ENCODE measurements around the gene ALDH3A2.
A peak's percentile ranks its signal among the peaks of the same experiment; 100 is the strongest.
"Not testable (repeated sequence)": the region's sequence is repeated elsewhere in the genome, so short reads cannot be mapped to it uniquely, and the experiment has no call there.

Gene ALDH3A2

DNA sequence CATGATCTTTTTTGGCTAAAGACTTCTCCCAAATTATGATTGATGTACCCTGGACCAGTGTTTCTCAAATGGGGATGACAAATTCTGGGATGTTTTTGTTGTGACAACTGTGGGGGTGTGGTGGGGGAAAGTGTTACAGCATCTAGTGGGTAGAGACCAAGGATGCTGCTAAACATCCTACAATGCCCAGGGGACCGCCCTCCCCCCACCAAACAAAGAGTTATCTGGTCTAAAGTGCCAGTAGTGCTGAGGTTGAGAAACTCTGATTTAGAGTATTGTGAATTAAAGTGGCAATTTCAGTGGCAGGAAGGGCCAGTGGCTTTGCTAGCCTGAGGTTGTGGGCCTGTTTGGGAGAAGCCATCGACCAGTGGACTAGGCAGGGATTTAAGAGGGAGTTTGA lies 34.6 kb downstream of the ALDH3A2 start:
- DNase-seq: no peak

DNA sequence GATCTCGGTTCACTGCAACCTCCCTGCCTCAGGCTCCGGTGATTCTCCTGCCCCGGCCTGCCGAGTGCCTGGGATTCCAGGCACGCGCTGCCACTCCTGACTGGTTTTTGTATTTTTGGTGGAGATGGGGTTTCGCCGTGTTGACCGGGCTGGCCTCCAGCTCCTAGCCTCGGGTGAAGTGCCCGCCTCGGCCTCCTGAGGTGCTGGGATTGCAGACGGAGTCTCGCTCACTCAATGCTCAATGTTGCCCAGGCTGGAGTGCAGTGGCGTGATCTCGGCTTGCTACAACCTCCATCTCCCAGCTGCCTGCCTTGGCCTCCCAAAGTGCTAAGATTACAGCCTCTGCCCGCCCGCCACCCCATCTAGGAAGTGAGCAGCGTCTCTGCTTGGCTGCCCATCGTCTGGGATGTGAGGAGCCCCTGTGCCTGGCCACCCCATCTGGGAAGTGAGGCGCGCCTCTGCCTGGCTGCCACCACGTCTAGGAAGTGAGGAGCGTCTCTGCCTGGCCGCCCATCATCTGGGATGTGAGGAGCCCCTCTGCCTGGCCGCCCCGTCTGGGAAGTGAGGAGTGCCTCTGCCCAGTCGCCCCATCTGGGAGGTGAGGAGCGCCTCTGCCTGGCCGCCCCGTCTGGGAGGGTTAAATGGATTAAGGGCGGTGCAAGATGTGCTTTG lies 36.5 kb downstream of the ALDH3A2 start:
- DNase-seq: not testable (repeated sequence)

DNA sequence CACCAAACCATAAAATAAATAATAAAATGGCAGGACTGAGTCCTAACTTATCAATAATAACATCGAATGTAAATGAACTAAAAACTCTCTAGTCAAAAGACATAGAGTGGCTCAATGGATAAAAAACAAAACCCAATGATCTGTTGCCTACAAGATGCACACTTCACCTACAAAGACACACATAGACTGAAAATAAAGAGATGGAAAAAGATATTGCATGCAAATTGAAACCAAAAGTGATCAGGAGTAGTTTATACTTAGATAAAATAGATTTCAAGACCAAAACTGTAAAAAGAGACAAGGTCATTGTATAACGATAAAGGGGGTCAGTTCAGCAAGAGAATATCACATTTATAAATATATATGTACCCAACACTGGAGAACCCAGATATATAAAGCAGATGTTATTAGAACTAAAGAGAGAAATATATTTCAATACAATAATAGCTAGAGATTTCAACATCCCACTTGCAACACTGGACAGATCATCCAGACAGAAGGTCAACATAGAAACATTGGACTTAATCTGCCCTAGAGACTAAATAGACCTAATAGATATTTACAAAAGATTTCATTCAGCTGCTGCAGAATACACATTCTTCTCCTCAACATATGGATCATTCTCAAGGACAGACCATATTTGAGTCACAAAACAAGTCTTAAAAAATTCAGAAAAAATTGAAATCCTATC lies 38.0 kb downstream of the ALDH3A2 start:
- DNase-seq: no peak

DNA sequence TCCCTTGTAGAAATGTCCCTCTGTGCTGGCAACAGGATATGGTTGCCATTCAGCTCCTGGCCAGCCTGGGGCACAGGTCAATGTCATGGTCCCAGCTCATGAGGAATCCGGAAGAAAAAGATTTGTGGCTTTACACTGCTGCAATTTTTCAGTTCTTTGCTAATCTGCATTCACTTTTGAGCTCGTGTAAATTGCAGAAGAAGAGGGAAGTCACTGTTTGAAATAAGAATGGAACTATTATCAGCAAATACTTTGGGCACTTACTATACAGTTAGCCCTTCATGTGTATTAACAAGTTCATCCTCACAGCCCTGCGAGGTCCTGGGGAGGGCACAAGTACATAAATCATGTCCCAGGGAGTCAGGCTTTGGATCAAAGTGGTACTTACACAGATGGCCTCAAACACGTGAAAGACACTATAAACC lies 53.7 kb downstream of the ALDH3A2 start:
- DNase-seq: no peak

DNA sequence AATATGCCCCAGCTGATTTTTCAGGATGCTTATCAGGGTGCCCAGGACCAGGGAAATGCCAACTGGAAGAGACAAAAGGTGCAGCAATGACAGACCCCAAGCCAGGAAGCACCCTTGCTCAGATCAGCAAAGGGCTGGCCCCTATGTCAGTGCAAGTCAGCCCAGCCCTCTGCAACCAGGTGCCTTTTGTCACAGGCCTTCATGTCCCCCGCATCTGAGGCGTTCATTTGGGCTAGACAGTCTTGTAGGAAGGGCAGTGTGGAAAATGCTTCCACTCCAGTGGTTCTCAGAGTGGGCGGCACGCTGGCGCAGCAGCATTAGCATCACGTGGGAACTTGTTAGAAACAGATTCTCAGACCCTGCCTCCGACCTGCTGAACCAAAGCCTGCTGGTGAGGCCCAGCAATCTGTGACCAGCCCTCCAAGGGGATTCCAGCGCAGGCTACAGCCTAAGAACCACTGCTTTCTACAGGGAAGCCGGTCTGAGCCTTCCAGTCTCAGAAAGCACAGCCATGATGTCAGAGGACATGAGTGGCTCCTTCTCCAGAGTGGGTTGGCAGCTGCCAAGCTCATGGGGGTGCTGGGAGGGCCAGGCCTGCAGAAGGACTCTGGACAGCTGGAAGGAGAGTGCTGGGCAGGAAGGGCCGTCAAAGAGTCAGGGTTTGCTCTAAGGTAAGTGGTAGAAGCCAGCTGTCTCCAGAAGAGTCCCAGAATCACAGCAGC lies 54.7 kb downstream of the ALDH3A2 start:
- peak; percentile 24 for DNase-seq

DNA sequence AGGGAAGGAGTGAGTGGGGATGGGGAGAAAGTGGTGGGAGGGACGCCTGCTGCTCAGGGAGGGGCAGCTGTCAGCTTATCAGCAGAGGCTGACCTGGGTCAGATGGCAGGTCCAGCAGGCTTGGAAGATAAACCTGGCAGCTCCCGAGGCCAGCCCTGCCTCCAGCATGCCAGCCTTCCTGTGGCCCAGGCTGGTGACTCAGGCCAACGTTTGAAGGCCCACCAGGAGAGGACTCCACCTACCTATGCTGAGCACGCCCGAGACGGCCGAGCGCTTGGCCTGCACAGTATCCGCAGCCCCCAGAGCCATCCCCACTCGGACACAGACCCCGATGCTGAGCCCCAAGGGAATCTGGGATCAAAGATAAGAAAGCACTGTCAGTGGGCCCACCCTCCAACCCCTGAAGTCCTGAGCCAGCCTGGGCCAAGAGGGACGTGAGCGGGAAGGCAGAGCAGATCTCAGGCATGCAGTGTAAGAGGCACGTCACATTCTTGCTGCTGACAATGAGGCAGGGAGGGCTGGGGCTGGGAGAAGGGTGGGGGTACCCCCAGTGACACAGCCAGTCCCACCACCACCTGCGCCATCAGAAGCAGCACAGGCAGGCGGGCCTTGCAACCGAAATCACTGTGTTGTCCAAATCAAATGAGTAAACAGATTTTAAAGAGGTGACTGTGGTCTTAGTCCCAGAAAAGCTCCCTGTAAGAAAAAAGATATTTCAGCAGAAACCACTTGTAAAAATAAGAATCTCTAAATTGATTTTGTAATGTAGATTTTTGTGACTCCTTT lies 55.5 kb downstream of the ALDH3A2 start:
- DNase-seq: no peak

DNA sequence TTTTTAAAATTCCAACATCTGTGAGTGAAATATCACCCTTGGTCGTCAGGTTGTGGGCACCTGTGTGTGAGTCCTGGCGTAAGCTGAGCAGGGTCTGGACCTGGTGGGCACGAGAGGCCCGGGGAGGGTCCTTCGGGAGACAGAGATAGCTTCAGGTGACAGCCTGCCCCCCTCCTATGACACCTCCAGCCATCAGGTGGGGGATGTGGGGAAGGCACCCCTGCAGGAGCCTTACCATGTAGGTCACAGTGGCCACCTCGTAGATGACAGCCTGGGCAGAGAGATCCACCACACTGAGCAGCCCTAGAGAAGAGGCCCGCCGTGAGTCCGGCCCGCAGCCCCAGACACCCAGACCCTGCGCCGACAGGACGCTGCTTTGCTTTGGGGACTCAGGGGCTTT lies 56.6 kb downstream of the ALDH3A2 start:
- DNase-seq: no peak

DNA sequence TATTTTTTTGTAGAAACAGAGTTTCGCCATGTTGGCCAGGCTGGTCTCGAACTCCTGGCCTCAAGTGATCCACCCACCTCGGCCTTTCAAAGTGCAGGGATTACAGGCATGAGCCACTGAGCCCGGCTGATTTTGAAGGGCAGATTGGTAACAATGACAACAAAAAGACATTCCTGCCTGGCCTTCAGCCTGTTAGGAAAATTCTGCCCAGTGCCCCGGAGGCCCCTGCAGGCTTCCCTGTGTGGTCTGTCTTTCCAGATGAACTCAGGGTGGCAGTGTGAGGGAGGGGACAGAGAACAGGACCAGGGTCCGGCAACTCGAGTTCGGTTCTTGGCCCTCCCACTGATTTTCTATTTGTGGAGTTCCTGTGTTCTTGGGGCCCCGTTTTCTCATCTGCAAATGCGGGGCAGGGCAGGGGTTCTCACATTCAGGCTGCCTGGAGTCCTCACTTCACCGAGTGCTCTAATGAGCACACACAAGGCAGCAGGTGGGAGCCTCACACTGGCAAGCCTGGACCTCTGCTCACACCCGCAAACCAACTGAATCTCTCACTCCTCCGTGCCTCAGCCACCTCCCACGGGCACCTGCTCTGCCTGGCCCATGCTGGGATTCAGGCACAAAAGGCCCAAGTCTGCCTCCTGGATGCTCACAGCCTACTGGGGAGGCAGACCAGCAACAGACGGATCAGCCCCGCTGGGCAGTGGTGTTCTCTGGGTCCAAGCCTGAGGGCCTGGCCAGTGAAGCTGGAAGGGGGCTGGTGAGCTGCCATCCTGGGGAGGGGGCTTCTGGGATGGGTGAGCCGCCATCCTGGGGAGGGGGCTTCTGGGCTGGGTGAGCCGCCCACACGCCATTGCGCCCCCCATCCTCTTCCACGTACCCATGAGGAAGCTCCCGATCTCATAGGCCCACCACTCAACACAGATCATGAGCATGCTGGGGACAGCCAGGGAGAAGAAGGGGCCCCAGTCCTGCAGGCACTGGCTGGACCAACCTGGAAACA lies 57.5 kb downstream of the ALDH3A2 start:
- no peak for DNase-seq

DNA sequence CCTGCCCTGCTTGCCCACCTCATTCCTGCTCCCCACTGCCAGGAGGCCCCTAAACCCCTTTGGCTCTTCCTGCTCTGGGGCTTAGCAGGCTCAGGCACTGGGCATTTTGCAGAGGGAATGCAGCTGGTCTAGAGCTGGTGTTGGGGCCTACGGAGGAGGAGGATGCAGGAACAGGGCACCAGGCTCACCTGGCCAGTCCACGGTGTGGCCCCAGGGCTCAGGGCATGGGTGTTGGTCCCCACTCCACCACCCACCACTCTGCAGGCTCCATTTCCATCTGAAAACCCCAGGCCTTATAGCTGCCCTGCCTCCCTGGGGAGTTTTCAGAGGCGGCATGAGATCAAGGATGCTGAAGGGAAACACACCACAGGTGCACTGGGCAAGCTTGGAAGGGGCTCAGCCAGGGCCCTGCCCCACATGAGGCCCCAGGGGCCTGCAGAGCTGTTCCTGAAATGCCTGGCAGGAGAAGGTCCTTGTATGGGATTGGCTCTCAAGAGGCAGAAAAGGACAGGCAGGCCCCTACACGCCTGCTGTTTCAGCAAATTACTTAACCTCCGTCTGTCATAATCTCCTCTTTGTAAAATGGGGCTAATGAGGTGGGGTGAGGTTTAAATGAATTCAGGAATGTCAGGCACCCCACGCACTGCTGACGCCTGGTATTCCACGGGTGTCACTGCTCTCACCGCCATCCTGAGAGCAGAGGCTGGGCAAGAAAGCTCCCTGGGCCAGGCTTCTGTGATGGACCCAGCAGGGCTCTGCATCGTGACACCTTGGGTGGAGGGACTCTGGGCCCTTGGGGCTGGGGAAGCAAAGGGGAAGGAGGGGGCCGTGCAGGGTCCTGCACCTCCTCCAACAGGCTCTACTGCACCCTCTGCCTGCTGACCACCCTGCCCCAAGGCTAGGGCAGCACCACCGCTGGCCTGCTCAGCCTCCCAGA lies 58.5 kb downstream of the ALDH3A2 start:
- DNase-seq: no peak

DNA sequence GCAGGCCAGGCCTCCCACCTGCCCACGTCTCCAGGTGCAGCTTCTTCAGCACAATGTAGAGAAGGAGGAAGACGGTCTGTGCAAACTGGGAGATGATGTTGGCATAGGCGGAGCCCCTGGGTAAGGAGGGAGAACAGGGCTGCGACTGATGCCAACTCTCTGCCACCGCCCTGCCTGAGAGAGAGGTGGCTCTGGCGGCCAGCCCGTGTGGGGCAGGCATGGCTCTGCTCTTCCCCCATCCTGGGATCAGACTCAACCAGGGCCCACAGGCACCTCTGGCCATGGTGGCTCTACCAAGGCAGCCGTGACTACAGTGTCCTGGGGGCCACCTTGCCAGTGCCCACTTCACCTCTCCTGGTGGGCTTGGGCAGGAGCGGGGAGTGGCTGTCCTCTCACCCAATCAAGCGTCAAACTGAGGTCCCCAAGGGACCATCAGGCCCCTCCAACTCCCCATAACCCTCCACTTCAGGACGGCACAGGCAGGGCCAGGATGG lies 59.2 kb downstream of the ALDH3A2 start:
- no peak for DNase-seq

DNA sequence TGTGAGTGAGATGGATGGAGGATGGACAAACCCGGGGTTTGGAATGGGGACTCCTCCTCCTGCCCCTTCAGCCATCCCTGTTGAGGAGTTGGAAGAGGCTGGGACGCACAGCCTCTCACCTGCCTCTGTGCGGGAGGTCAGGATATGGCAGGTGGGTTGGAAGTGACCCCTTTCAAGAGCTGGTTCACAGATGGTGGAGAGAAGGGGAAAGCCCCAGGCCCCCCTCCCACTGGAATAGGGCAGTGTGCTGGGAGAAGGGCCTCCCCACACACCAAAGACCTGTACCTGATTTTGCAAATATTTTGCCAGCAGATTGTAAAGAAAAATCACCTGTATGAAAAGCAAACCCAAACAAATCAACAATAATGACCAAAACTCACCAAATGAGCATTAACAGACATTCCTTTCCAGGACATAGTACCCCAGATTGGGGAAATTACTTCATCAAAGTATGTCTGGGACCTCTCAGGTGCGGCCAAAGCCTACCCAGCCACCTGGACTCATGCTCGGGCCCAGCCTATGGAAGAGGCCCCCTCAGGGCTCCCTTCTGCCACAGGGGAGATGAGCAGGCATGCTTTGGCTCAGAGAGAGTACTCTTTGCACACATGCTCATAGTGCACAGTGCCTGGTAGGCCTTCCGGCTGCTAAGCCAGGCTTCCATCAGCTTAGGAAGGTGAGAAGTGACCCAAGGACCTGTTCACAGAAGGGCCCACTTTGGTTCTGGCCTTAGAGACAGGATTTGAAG lies 60.1 kb downstream of the ALDH3A2 start:
- no peak for DNase-seq

DNA sequence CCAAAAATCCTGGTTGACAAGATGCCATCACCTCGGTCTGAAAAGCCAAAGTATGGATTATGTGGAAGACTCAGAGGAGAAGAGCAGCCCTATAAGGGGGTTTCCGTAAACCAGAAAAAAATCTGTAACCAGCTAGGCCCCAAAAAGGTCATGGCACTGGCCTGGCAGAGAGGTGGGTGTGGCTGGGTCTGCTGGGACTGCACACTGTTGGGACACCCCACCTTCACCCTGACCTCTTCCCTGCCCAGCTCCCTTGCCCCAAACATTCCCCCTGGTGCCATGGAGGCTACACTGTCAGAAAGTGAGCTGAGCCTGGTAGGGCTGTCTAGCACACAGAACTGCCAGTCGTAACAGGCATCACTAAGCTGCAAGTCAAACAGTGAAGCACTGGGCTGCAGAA lies 61.3 kb downstream of the ALDH3A2 start:
- DNase-seq: no peak

DNA sequence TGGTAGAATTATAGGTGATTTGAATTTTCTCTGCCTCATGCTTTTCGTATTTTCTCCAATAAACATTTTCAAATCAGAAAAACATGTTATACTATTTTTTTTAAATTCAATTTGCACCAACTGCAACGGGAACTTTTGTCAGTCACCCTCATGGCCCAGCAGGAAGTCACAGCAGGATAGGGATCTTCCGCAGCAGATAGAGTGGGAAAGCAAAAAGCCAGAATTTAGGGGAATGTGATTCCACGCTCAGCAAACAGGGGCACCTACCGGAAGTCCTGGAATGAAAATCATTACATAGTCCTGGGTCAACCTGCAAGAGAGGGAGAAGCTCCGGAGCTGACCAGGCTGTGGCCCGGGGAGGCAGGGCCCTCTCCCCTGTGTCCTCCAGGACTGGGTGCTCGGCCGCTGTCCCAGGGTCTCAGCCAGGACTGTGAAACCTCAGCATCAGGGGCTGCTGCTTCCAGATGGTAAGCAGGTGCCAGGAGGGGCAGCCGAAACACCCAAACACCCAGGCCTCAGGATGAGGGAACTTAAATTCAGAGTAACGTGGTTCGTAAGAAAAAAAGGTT lies 64.0 kb downstream of the ALDH3A2 start:
- DNase-seq: no peak

DNA sequence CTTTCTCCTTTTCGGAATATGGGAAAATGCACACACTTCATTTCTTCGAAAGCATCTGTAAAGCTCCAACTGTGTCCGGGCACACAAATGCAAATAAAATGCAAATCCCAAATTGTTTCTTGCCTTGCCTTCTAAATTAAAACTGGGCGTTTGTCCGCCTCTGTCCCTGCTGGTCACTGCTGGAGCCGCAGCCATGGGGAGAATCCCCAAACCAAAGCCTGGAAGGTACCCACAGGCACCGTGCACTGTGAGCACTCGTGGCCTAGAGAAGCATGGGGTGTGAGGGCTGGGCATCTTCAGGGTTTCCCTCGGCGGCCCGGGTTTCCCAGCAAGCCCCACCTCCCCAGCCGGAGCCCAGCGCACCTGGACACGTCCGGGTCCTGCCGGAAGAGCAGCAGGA lies 64.9 kb downstream of the ALDH3A2 start:
- DNase-seq: no peak

DNA sequence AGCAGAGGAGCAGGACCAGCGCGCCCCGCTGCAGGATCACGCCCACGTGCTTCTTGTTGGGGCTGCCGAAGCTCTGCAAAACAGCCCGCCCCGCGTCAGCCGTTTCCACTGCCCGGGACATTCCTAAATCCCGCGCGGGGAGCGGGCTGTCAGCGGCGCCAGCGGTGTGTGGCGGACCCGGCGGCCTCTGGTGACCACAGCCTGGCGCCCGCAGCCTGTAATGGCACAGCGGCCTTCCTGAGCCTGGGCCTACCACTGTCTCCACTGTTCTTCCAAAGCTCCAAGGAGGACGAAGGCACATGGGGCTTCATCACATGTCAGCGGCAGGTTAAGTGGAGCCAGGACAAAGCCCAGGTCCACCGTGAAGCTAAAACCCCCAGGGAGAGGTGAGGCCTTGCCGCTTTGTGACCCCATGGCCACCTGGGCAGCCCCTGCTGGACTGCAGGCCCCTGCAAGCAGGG lies 65.4 kb downstream of the ALDH3A2 start:
- no peak for DNase-seq

DNA sequence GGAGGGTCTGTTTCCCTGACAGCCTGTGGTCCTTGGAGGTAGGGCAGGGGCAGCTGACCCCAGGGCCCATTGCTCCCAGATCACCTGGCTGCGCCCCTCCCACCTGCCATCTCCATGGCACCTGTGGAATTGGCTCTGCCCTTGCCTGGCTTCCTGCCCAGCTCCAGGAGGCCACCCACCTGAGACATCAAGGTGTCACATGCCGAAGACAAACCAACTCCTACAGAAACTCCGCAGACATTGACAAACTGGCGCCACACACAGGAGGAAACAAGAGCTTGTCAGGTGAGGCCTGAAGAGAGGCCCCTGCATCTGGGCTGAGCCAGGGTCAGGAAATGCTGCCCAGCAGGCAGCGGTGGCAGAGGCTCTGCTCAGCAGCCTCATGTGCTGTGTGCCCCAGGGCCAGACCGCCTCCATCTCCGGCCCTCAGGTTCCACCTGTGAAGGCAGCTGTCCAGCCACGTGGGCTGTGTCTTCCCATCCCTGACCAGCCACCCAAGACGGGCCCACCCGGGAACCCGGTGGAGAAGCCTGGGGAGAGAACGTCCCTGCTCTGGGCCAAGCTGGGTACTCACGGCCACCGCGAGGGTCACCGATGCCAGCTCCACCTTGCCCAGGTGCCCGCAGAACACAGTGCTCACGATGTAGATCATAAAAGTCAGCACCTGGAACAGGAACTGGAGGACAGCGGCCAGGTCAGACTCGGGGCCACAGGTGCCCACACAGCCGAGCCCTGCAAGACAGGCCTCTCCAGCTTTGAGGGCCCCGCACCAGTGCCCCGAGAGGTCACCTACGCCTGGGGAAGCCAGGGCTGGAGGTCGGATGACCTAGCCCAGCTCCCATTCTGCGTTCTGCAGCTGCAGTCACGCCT lies 66.2 kb downstream of the ALDH3A2 start:
- DNase-seq: peak; percentile 52

DNA sequence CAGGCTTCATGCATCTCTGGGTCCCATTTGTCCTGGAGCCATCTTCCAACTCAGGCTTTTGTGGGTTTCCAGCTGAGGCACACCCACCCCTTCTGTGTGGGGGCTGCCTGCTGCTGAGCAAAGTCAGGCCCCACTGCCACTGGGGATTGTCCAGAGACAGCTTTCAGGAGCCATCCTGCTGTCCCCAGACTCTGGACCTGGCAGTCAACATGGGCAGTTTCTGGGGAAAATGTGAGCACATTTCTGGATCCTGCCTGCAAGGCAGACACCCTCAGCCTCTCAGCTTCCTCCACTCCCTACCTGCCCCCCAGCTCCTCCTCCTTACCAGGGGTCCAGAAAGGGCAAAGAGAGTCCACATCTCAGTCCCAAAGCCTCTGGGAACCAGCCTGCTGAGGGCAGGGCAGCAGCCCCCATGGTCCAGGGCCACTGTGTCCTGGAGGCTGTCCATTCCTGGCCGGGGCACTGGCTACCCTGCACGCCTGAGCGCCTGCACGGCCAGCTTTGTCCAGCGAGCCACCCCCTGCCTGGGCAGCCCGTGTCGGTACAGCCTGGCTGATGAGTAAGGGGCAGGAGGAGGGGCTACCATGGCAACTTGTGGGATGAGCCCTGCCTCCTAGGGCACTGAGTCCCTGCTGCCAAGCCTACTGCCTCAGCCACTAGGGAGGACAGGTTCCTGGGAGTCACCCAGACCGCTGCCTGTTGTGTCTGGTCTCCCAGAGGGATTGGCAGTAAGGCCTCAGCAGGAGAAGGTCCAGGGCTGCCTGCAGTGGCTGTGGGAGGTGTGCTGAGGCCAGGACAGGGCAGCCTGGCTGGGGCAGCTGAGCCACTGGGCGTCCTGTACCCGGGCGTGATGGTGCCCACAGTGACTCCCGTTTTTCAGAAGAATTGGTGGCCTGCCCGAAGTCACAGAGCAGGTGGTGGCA lies 67.8 kb downstream of the ALDH3A2 start, which contains the start of gene SLC47A2:
TSS of gene SLC47A2 (minus strand) at position 477 of the 923 bp plus-strand sequence. CDS start at position 448, 29 bp downstream.
- DNase-seq: no peak
